ENCODE results near the gene CCDC154.
"Not testable (repeated sequence)": the region's sequence is repeated elsewhere in the genome, so short reads cannot be mapped to it uniquely, and the experiment has no call there.

The CCDC154 gene

GRCh38 chr16:1443980-1444729 is at the start of gene CCDC154:
TSS of gene CCDC154 (minus strand) at chr16:1444556. CDS start at chr16:1444322, 234 bp downstream.
- no peak for FAIRE-seq

- FAIRE-seq: no peak
Observed at GRCh38 chr16:1493746-1494094, 49.4 kb upstream of the CCDC154 start.

- no peak for FAIRE-seq
Observed at GRCh38 chr16:1492923-1493745, 48.8 kb upstream of the CCDC154 start, which contains the start of gene TELO2. TSS of gene TELO2 (plus strand) at chr16:1493360. CDS start at chr16:1494282, 922 bp downstream.

GRCh38 chr16:1492082-1492922 is 47.9 kb upstream of the CCDC154 start:
- no peak for FAIRE-seq

GRCh38 chr16:1491327-1491726 is 47.0 kb upstream of the CCDC154 start:
- FAIRE-seq: no peak

- FAIRE-seq: no peak
Observed at GRCh38 chr16:1489077-1489476, 44.7 kb upstream of the CCDC154 start.

GRCh38 chr16:1488619-1489018 is 44.3 kb upstream of the CCDC154 start, which contains the start of gene PTX4:
TSS of gene PTX4 (minus strand) at chr16:1488944. CDS start at chr16:1488909, 35 bp downstream.
- FAIRE-seq: no peak

- no peak for FAIRE-seq
Observed at GRCh38 chr16:1488054-1488601, 43.8 kb upstream of the CCDC154 start.

GRCh38 chr16:1487395-1488053 is 43.2 kb upstream of the CCDC154 start:
- no peak for FAIRE-seq

GRCh38 chr16:1486551-1487390 is 42.4 kb upstream of the CCDC154 start:
- no peak for FAIRE-seq

GRCh38 chr16:1485847-1486496 is 41.6 kb upstream of the CCDC154 start:
- FAIRE-seq: no peak

GRCh38 chr16:1481906-1482835 is 37.8 kb upstream of the CCDC154 start:
- FAIRE-seq: no peak

- FAIRE-seq: not testable (repeated sequence)
Observed at GRCh38 chr16:1478937-1479336, 34.6 kb upstream of the CCDC154 start.

GRCh38 chr16:1477033-1477432 is 32.7 kb upstream of the CCDC154 start:
- no peak for FAIRE-seq

GRCh38 chr16:1475552-1476114 is 31.3 kb upstream of the CCDC154 start:
- FAIRE-seq: no peak

GRCh38 chr16:1474796-1475551 is 30.6 kb upstream of the CCDC154 start, which contains the start of gene CLCN7:
TSS of gene CLCN7 (minus strand) at chr16:1475028. CDS start at chr16:1474974, 54 bp downstream.
- FAIRE-seq: no peak

- no peak for FAIRE-seq
Observed at GRCh38 chr16:1474082-1474795, 29.9 kb upstream of the CCDC154 start.
